Stimulated activated naive CD8-positive, alpha-beta T cell treated with anti-CD3 and anti-CD28 coated beads, Interleukin-15, Interleukin-2, amounts not matched to agents 100 ng/mL and 50 ng/mL, for 24 hours (primary cell): ENCODE data around the gene SH3RF3.
"Not testable (repeated sequence)": the region's sequence is repeated elsewhere in the genome, so short reads cannot be mapped to it uniquely, and the experiment has no call there.

Source experiments
- H3K27ac Mint-ChIP-seq: one replicate; pipeline ENCODE4 v1.8.0; 2021; ENCODE audit warnings: mild to moderate bottlenecking, mixed read lengths
- H3K27me3 Mint-ChIP-seq: one replicate; pipeline ENCODE4 v1.8.0; 2021; ENCODE audit warnings: mixed read lengths
- H3K36me3 Mint-ChIP-seq: one replicate; pipeline ENCODE4 v1.8.0; 2021; ENCODE audit warnings: low read depth, mixed read lengths
- H3K4me1 Mint-ChIP-seq: one replicate; pipeline ENCODE4 v1.8.0; 2021; ENCODE audit warnings: low read depth, mixed read lengths
- H3K4me3 Mint-ChIP-seq: one replicate; pipeline ENCODE4 v1.8.0; 2021; ENCODE audit warnings: mild to moderate bottlenecking, mixed read lengths
- H3K9me3 Mint-ChIP-seq: one replicate; pipeline ENCODE4 v1.8.0; 2021; ENCODE audit warnings: mixed read lengths

The SH3RF3 gene

GRCh38 chr2:109224341-109224740, 95.3 kb downstream of the SH3RF3 start:
- H3K9me3 Mint-ChIP-seq, H3K27ac Mint-ChIP-seq, H3K36me3 Mint-ChIP-seq, H3K4me1 Mint-ChIP-seq, H3K4me3 Mint-ChIP-seq, H3K27me3 Mint-ChIP-seq: not testable (repeated sequence)

GRCh38 chr2:109225170-109225782, 96.3 kb downstream of the SH3RF3 start:
- H3K27ac Mint-ChIP-seq: no peak overlapping the region
- H3K4me1 Mint-ChIP-seq: peaks cover 8% of the 10 kb centered on the region
- no peak overlapping the region for H3K4me3 Mint-ChIP-seq
- no peaks in the 10 kb centered on the region for H3K27me3 Mint-ChIP-seq
- H3K36me3 Mint-ChIP-seq: no peaks in the 10 kb centered on the region
- H3K9me3 Mint-ChIP-seq: no peaks in the 10 kb centered on the region

GRCh38 chr2:109226128-109226527, 97.1 kb downstream of the SH3RF3 start:
- Mint-ChIP-seq H3K4me1 (peaks cover 16% of the 10 kb centered on the region), H3K36me3 (no peaks in the 10 kb centered on the region), H3K27ac (no peak overlapping the region), H3K9me3 (no peaks in the 10 kb centered on the region), H3K27me3 (peaks cover 4% of the 10 kb centered on the region), H3K4me3 (no peak overlapping the region)

- peaks cover 4% of the 10 kb centered on the region for H3K27me3 Mint-ChIP-seq
- H3K4me1 Mint-ChIP-seq: peaks cover 21% of the 10 kb centered on the region
- H3K27ac Mint-ChIP-seq: no peak overlapping the region
- H3K9me3 Mint-ChIP-seq: no peaks in the 10 kb centered on the region
- no peaks in the 10 kb centered on the region for H3K36me3 Mint-ChIP-seq
- no peak overlapping the region for H3K4me3 Mint-ChIP-seq
Measured at GRCh38 chr2:109226622-109227021, 97.6 kb downstream of the SH3RF3 start.

- H3K4me1 Mint-ChIP-seq: peaks cover 23% of the 10 kb centered on the region
Measured at GRCh38 chr2:109229094-109229675, 100.2 kb downstream of the SH3RF3 start.

GRCh38 chr2:109230941-109231420, 102.0 kb downstream of the SH3RF3 start:
- peaks cover 4% of the 10 kb centered on the region for H3K27me3 Mint-ChIP-seq
- H3K4me1 Mint-ChIP-seq: peaks cover 27% of the 10 kb centered on the region
- no peaks in the 10 kb centered on the region for H3K36me3 Mint-ChIP-seq
- no peak overlapping the region for H3K4me3 Mint-ChIP-seq
- H3K27ac Mint-ChIP-seq: peak overlapping the region; percentile 14
- no peaks in the 10 kb centered on the region for H3K9me3 Mint-ChIP-seq

More at GRCh38 chr2:109229094-109229675, 100.2 kb downstream of the SH3RF3 start:
- H3K9me3 Mint-ChIP-seq: no peaks in the 10 kb centered on the region
- H3K36me3 Mint-ChIP-seq: no peaks in the 10 kb centered on the region
- no peak overlapping the region for H3K27ac Mint-ChIP-seq
- peaks cover 4% of the 10 kb centered on the region for H3K27me3 Mint-ChIP-seq
- H3K4me3 Mint-ChIP-seq: no peak overlapping the region

- H3K9me3 Mint-ChIP-seq: no peaks in the 10 kb centered on the region
- no peak overlapping the region for H3K4me3 Mint-ChIP-seq
- peaks cover 32% of the 10 kb centered on the region for H3K4me1 Mint-ChIP-seq
- peaks cover 4% of the 10 kb centered on the region for H3K27me3 Mint-ChIP-seq
- peak overlapping the region; percentile 14 for H3K27ac Mint-ChIP-seq
- H3K36me3 Mint-ChIP-seq: no peaks in the 10 kb centered on the region
Measured at GRCh38 chr2:109231428-109231827, 102.4 kb downstream of the SH3RF3 start.

- Mint-ChIP-seq H3K9me3 (no peaks in the 10 kb centered on the region), H3K36me3 (no peaks in the 10 kb centered on the region), H3K27me3 (peaks cover 4% of the 10 kb centered on the region), H3K4me3 (no peak overlapping the region), H3K4me1 (peaks cover 37% of the 10 kb centered on the region), H3K27ac (no peak overlapping the region)
Measured at GRCh38 chr2:109231996-109232705, 103.1 kb downstream of the SH3RF3 start.

GRCh38 chr2:109232909-109233308, 103.9 kb downstream of the SH3RF3 start:
- Mint-ChIP-seq H3K9me3 (no peaks in the 10 kb centered on the region), H3K4me1 (peaks cover 43% of the 10 kb centered on the region), H3K27ac (no peak overlapping the region), H3K4me3 (no peak overlapping the region), H3K27me3 (peaks cover 4% of the 10 kb centered on the region), H3K36me3 (no peaks in the 10 kb centered on the region)

- Mint-ChIP-seq H3K36me3 (no peaks in the 10 kb centered on the region), H3K4me3 (no peak overlapping the region), H3K27me3 (peaks cover 4% of the 10 kb centered on the region), H3K9me3 (no peaks in the 10 kb centered on the region), H3K27ac (no peak overlapping the region), H3K4me1 (peaks cover 47% of the 10 kb centered on the region)
Measured at GRCh38 chr2:109233643-109234042, 104.6 kb downstream of the SH3RF3 start.

- no peaks in the 10 kb centered on the region for H3K36me3 Mint-ChIP-seq
- H3K9me3 Mint-ChIP-seq: no peaks in the 10 kb centered on the region
- H3K27me3 Mint-ChIP-seq: peaks cover 4% of the 10 kb centered on the region
- H3K4me1 Mint-ChIP-seq: peaks cover 49% of the 10 kb centered on the region
- H3K4me3 Mint-ChIP-seq: no peak overlapping the region
- H3K27ac Mint-ChIP-seq: no peak overlapping the region
Measured at GRCh38 chr2:109234355-109234754, 105.3 kb downstream of the SH3RF3 start.

- no peaks in the 10 kb centered on the region for H3K27me3 Mint-ChIP-seq
- H3K4me3 Mint-ChIP-seq: no peak overlapping the region
- peaks cover 39% of the 10 kb centered on the region for H3K4me1 Mint-ChIP-seq
- no peaks in the 10 kb centered on the region for H3K36me3 Mint-ChIP-seq
- H3K9me3 Mint-ChIP-seq: no peaks in the 10 kb centered on the region
- H3K27ac Mint-ChIP-seq: no peak overlapping the region
Measured at GRCh38 chr2:109236147-109236546, 107.1 kb downstream of the SH3RF3 start.

GRCh38 chr2:109237792-109238191, 108.8 kb downstream of the SH3RF3 start:
- no peaks in the 10 kb centered on the region for H3K36me3 Mint-ChIP-seq
- no peaks in the 10 kb centered on the region for H3K9me3 Mint-ChIP-seq
- peaks cover 32% of the 10 kb centered on the region for H3K4me1 Mint-ChIP-seq
- no peak overlapping the region for H3K27ac Mint-ChIP-seq
- H3K4me3 Mint-ChIP-seq: no peak overlapping the region
- H3K27me3 Mint-ChIP-seq: no peaks in the 10 kb centered on the region

GRCh38 chr2:109238580-109238979, 109.6 kb downstream of the SH3RF3 start:
- no peaks in the 10 kb centered on the region for H3K36me3 Mint-ChIP-seq
- H3K27ac Mint-ChIP-seq: no peak overlapping the region
- no peaks in the 10 kb centered on the region for H3K27me3 Mint-ChIP-seq
- peaks cover 32% of the 10 kb centered on the region for H3K4me1 Mint-ChIP-seq
- no peak overlapping the region for H3K4me3 Mint-ChIP-seq
- no peaks in the 10 kb centered on the region for H3K9me3 Mint-ChIP-seq

- H3K27me3 Mint-ChIP-seq: no peaks in the 10 kb centered on the region
- H3K27ac Mint-ChIP-seq: no peak overlapping the region
- no peaks in the 10 kb centered on the region for H3K9me3 Mint-ChIP-seq
- H3K36me3 Mint-ChIP-seq: no peaks in the 10 kb centered on the region
- H3K4me1 Mint-ChIP-seq: peaks cover 32% of the 10 kb centered on the region
- no peak overlapping the region for H3K4me3 Mint-ChIP-seq
Measured at GRCh38 chr2:109239720-109240119, 110.7 kb downstream of the SH3RF3 start.
